ENCODE results near the gene VHLL. TPM values are rescaled to one million over a fixed set of nuclear protein-coding genes. Genes with fewer than 3 reads are reported as not detected.

Gene VHLL
- polyA plus RNA-seq, 1 donor (not counting 4 experiments of a cell fraction or from before 2014, with no cell fraction given) = not detected

DNA sequence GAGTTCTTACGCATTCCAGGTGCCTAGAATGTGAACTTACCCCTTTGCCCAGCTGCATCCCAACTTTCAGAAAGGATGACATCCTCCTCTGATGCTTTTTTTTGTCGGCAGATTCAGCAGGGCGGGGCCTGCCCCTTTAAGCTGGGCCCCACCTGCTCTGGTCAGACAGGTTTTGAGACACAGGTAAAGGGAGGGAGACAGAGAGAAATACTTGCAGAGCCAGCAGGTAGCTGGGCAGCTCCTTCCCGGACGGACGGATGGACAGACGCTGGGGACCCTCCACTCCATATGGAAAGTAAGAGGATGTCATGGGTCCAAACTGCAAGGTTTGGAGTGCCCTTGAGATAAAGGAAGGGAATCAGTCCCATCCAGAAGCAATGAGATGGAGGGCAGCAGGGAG, 15.0 kb downstream of the VHLL start, which contains the start of gene TMEM79:
TSS of gene TMEM79 (plus strand) at position 214 of the 400 bp plus-strand sequence. CDS start 902 bp downstream, outside the sequence.
- Histone ChIP-seq H4K20me1 (ENCODE audit: control insufficient read depth, extremely low read depth, insufficient read depth, low read length) (no peaks in the 10 kb centered on the region), H3K79me2 (ENCODE audit: control insufficient read depth, insufficient read depth, low read length) (peaks cover 47% of the 10 kb centered on the region), H3K4me3 (ENCODE audit: control insufficient read depth in 2 of 3, extremely low read depth in 1 of 3, insufficient read depth in 2 of 3, low read depth in 1 of 3, low read length in 3 of 3) (peak within 1 kb of the TSS; percentile 54 to 89 (median 85)), H3K9me3 (ENCODE audit: control insufficient read depth, low read depth, low read length) (no peaks in the 10 kb centered on the region), H3K9me1 (ENCODE audit: control insufficient read depth, extremely low read depth, insufficient read depth, low read length) (no peaks in the 10 kb centered on the region), H3K27ac (ENCODE audit: control insufficient read depth, insufficient read depth, low read length) (peak within 1 kb of the TSS; percentile 80), H3K9ac (ENCODE audit: control insufficient read depth, extremely low read depth, insufficient read depth, low read length) (peak within 1 kb of the TSS; percentile 92), H3K36me3 (ENCODE audit: control insufficient read depth in 2 of 2, extremely low read depth in 1 of 2, insufficient read depth in 2 of 2, low read length in 2 of 2) (peaks cover 4% of the 10 kb centered on the region in 2 experiments), H3K27me3 (ENCODE audit: control insufficient read depth, extremely low read depth, insufficient read depth, low read length) (no peaks in the 10 kb centered on the region), H3K4me1 (ENCODE audit: control insufficient read depth, extremely low read depth, insufficient read depth, low read length) (peaks cover 33% of the 10 kb centered on the region), H2AFZ (ENCODE audit: control insufficient read depth, low read length) (peak within 1 kb of the TSS; percentile 100), H3K4me2 (ENCODE audit: control insufficient read depth, extremely low read depth, insufficient read depth, low read depth, low read length) (peak within 1 kb of the TSS; percentile 99)
- no peak for DNase-seq (ENCODE audit: low read depth, low spot score)
- dilution Hi-C loops (cut with MboI; ENCODE audit: extremely low pct_ligation_motif_present, low sequenced_read_pairs) = no loop called here
- peak; percentile 49 for FAIRE-seq
- TF ChIP-seq, protein P1, sequence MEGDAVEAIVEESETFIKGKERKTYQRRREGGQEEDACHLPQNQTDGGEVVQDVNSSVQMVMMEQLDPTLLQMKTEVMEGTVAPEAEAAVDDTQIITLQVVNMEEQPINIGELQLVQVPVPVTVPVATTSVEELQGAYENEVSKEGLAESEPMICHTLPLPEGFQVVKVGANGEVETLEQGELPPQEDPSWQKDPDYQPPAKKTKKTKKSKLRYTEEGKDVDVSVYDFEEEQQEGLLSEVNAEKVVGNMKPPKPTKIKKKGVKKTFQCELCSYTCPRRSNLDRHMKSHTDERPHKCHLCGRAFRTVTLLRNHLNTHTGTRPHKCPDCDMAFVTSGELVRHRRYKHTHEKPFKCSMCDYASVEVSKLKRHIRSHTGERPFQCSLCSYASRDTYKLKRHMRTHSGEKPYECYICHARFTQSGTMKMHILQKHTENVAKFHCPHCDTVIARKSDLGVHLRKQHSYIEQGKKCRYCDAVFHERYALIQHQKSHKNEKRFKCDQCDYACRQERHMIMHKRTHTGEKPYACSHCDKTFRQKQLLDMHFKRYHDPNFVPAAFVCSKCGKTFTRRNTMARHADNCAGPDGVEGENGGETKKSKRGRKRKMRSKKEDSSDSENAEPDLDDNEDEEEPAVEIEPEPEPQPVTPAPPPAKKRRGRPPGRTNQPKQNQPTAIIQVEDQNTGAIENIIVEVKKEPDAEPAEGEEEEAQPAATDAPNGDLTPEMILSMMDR (optimal IDR thresholded peaks at IDR 0.05 in 1 of 3, IDR thresholded peaks at IDR 0.05 in 1 of 3, conservative IDR thresholded peaks at IDR 0.05 in 1 of 3; ENCODE audit: extremely low read depth in 1 of 3, insufficient read depth in 2 of 3, low read length in 3 of 3) = no peak
- no peak for TF ChIP-seq EZH2 (IDR thresholded peaks at IDR 0.05; ENCODE audit: low read length)

DNA sequence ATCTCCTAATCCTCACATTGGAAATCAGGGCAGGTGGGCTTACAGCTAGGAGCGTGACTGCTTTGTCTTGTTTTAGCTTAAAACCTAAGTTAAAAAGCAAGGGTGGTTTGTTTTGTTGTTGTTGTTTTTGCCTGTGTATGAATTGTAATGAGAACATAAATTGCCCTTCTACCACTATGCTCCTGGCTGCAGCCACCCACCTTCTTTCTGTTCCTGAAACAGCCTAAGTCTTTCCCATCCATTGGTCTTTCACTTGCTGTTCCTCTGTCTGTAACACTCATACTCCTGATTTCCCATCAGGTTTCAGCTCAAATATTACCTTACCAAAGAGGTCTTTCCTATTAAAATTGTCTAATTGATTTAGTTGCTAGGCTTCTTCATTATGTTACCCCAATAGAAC, 15.6 kb downstream of the VHLL start:
- Histone ChIP-seq H3K9ac (ENCODE audit: control insufficient read depth, extremely low read depth, insufficient read depth, low read length) (peak overlapping the region; percentile 92), H3K4me3 (ENCODE audit: control insufficient read depth in 2 of 3, extremely low read depth in 1 of 3, insufficient read depth in 2 of 3, low read depth in 1 of 3, low read length in 3 of 3) (peak overlapping the region; percentile 54 to 89 (median 85)), H3K4me2 (ENCODE audit: control insufficient read depth, extremely low read depth, insufficient read depth, low read depth, low read length) (peak overlapping the region; percentile 99), H3K36me3 (ENCODE audit: control insufficient read depth in 2 of 2, extremely low read depth in 1 of 2, insufficient read depth in 2 of 2, low read length in 2 of 2) (peaks cover 5 to 8% of the 10 kb centered on the region in 2 experiments), H3K27me3 (ENCODE audit: control insufficient read depth, extremely low read depth, insufficient read depth, low read length) (no peaks in the 10 kb centered on the region), H3K79me2 (ENCODE audit: control insufficient read depth, insufficient read depth, low read length) (peaks cover 53% of the 10 kb centered on the region), H2AFZ (ENCODE audit: control insufficient read depth, low read length) (peak overlapping the region; percentile 100), H3K9me3 (ENCODE audit: control insufficient read depth, low read depth, low read length) (no peaks in the 10 kb centered on the region), H3K9me1 (ENCODE audit: control insufficient read depth, extremely low read depth, insufficient read depth, low read length) (no peaks in the 10 kb centered on the region), H3K27ac (ENCODE audit: control insufficient read depth, insufficient read depth, low read length) (peak overlapping the region; percentile 80), H4K20me1 (ENCODE audit: control insufficient read depth, extremely low read depth, insufficient read depth, low read length) (no peaks in the 10 kb centered on the region), H3K4me1 (ENCODE audit: control insufficient read depth, extremely low read depth, insufficient read depth, low read length) (peaks cover 33% of the 10 kb centered on the region)
- dilution Hi-C loops (cut with MboI; ENCODE audit: extremely low pct_ligation_motif_present, low sequenced_read_pairs) = no loop called here
- no peak for TF ChIP-seq EZH2 (IDR thresholded peaks at IDR 0.05; ENCODE audit: low read length)
- TF ChIP-seq, protein P1 (optimal IDR thresholded peaks at IDR 0.05 in 1 of 3, IDR thresholded peaks at IDR 0.05 in 1 of 3, conservative IDR thresholded peaks at IDR 0.05 in 1 of 3; ENCODE audit: extremely low read depth in 1 of 3, insufficient read depth in 2 of 3, low read length in 3 of 3) = no peak
- DNase-seq (ENCODE audit: low read depth, low spot score) (no peak), FAIRE-seq (no peak)

Data from keratinocyte (primary cell).